Upper lobe of left lung (tissue), 4 donors: ENCODE measurements around the gene DDIT4.

ENCODE experiments used
- CTCF ChIP-seq, 6 experiments: fragments of 450-650 bp in 4 of 6; fragments of 200-600 bp in 2 of 6; sonication (generic) in 2 of 6; IDR thresholded peaks; one replicate each; pipeline ENCODE4 v1.5.1; 2016 to 2019; ENCODE audit warnings: antibody characterized with exemption in 6 of 6
- EP300 ChIP-seq, 4 donors: sonication (generic); formaldehyde crosslinking; IDR thresholded peaks; one replicate each; pipeline ENCODE4 v1.5.1; 2017; ENCODE audit warnings: antibody characterized with exemption in 4 of 4, control low read depth in 2 of 4
- POLR2A ChIP-seq, 4 donors: fragments of 450-650 bp; IDR thresholded peaks; one replicate each; pipeline ENCODE4 v1.5.1; 2016 to 2017; ENCODE audit warnings: antibody characterized with exemption in 4 of 4, mild to moderate bottlenecking in 2 of 4

GRCh38 chr10:72263613-72264241 is 10.0 kb upstream of the DDIT4 start:
- TF ChIP-seq CTCF (IDR thresholded peaks at IDR 0.05) (no peak), POLR2A (IDR thresholded peaks at IDR 0.05) (peak in 1 of 4 donors; percentile 28), EP300 (IDR thresholded peaks at IDR 0.05) (no peak)
